CD1c-positive myeloid dendritic cell (primary cell): ENCODE results near the gene CD74.
"Not testable (repeated sequence)": the region's sequence is repeated elsewhere in the genome, so short reads cannot be mapped to it uniquely, and the experiment has no call there.

Experiments used
- DNase-seq: peaks from one replicate; pipeline ENCODE4 v3.0.0-alpha.2; 2016; ENCODE audit errors: extremely low spot score

The CD74 gene

GRCh38 chr5:150441813-150442698 is 29.3 kb upstream of the CD74 start:
- no peak for DNase-seq

- no peak for DNase-seq
Observed at GRCh38 chr5:150440948-150441812, 28.5 kb upstream of the CD74 start.

GRCh38 chr5:150438873-150439546 is 26.3 kb upstream of the CD74 start:
- no peak for DNase-seq

GRCh38 chr5:150436141-150436680 is 23.5 kb upstream of the CD74 start:
- DNase-seq: peak; percentile 94

- DNase-seq: no peak
Observed at GRCh38 chr5:150434464-150434863, 21.8 kb upstream of the CD74 start.

GRCh38 chr5:150431574-150431973 is 18.9 kb upstream of the CD74 start:
- no peak for DNase-seq

GRCh38 chr5:150431048-150431447 is 18.3 kb upstream of the CD74 start:
- DNase-seq: no peak

- peak; percentile 88 for DNase-seq
Observed at GRCh38 chr5:150429410-150429873, 16.7 kb upstream of the CD74 start.

GRCh38 chr5:150428978-150429377 is 16.3 kb upstream of the CD74 start:
- DNase-seq: no peak

GRCh38 chr5:150428106-150428876 is 15.6 kb upstream of the CD74 start:
- peak; percentile 51 for DNase-seq

GRCh38 chr5:150426165-150426564 is 13.5 kb upstream of the CD74 start:
- not testable (repeated sequence) for DNase-seq

GRCh38 chr5:150422758-150423157 is 10.0 kb upstream of the CD74 start:
- DNase-seq: no peak

GRCh38 chr5:150422075-150422474 is 9.4 kb upstream of the CD74 start:
- no peak for DNase-seq

- DNase-seq: no peak
Observed at GRCh38 chr5:150419630-150420270, 7.0 kb upstream of the CD74 start.

- DNase-seq: not testable (repeated sequence)
Observed at GRCh38 chr5:150413902-150414790, 1.4 kb upstream of the CD74 start.

- peak; percentile 92 for DNase-seq
Observed at GRCh38 chr5:150413176-150413901, 629 bp upstream of the CD74 start.

- DNase-seq: peak; percentile 82
Observed at GRCh38 chr5:150411245-150411979, 1.3 kb downstream of the CD74 start.
